ENCODE results near the gene PI4KA. TPM values are rescaled to one million over a fixed set of nuclear protein-coding genes. Genes with fewer than 3 reads are reported as not detected.

PI4KA gene
- total and polyA plus RNA-seq, 2 experiments from 2014 or later: 17.1 to 38.1 TPM

DNA sequence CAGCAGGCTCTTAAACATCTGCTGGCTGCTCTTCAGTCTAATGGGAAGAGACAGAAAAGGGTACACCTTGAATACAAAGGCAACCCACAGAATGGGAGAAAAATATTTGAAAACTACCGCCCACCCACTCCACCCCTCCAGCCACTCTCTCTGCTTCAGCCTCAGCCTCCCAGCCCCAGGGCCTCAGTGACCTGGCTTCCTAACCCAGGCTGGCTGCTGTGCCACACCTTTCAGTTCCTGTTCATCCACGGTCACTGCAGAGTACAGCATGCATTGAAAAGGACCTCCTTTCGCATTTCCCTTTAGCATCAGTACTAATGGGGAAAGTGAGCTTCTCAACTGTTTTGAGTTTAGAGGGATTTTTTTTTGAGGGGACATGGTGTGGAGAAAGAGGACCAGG is 113.5 kb downstream of the PI4KA start (continued):
- TF ChIP-seq EZH2 (IDR thresholded peaks at IDR 0.05; ENCODE audit: low read depth, unreplicated experiment): no peak
- TF ChIP-seq, protein P1, sequence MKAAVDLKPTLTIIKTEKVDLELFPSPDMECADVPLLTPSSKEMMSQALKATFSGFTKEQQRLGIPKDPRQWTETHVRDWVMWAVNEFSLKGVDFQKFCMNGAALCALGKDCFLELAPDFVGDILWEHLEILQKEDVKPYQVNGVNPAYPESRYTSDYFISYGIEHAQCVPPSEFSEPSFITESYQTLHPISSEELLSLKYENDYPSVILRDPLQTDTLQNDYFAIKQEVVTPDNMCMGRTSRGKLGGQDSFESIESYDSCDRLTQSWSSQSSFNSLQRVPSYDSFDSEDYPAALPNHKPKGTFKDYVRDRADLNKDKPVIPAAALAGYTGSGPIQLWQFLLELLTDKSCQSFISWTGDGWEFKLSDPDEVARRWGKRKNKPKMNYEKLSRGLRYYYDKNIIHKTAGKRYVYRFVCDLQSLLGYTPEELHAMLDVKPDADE (IDR thresholded peaks at IDR 0.05): no peak
- TF ChIP-seq JUNB (IDR thresholded peaks at IDR 0.05; ENCODE audit: unreplicated experiment): no peak
- TF ChIP-seq, protein P2, sequence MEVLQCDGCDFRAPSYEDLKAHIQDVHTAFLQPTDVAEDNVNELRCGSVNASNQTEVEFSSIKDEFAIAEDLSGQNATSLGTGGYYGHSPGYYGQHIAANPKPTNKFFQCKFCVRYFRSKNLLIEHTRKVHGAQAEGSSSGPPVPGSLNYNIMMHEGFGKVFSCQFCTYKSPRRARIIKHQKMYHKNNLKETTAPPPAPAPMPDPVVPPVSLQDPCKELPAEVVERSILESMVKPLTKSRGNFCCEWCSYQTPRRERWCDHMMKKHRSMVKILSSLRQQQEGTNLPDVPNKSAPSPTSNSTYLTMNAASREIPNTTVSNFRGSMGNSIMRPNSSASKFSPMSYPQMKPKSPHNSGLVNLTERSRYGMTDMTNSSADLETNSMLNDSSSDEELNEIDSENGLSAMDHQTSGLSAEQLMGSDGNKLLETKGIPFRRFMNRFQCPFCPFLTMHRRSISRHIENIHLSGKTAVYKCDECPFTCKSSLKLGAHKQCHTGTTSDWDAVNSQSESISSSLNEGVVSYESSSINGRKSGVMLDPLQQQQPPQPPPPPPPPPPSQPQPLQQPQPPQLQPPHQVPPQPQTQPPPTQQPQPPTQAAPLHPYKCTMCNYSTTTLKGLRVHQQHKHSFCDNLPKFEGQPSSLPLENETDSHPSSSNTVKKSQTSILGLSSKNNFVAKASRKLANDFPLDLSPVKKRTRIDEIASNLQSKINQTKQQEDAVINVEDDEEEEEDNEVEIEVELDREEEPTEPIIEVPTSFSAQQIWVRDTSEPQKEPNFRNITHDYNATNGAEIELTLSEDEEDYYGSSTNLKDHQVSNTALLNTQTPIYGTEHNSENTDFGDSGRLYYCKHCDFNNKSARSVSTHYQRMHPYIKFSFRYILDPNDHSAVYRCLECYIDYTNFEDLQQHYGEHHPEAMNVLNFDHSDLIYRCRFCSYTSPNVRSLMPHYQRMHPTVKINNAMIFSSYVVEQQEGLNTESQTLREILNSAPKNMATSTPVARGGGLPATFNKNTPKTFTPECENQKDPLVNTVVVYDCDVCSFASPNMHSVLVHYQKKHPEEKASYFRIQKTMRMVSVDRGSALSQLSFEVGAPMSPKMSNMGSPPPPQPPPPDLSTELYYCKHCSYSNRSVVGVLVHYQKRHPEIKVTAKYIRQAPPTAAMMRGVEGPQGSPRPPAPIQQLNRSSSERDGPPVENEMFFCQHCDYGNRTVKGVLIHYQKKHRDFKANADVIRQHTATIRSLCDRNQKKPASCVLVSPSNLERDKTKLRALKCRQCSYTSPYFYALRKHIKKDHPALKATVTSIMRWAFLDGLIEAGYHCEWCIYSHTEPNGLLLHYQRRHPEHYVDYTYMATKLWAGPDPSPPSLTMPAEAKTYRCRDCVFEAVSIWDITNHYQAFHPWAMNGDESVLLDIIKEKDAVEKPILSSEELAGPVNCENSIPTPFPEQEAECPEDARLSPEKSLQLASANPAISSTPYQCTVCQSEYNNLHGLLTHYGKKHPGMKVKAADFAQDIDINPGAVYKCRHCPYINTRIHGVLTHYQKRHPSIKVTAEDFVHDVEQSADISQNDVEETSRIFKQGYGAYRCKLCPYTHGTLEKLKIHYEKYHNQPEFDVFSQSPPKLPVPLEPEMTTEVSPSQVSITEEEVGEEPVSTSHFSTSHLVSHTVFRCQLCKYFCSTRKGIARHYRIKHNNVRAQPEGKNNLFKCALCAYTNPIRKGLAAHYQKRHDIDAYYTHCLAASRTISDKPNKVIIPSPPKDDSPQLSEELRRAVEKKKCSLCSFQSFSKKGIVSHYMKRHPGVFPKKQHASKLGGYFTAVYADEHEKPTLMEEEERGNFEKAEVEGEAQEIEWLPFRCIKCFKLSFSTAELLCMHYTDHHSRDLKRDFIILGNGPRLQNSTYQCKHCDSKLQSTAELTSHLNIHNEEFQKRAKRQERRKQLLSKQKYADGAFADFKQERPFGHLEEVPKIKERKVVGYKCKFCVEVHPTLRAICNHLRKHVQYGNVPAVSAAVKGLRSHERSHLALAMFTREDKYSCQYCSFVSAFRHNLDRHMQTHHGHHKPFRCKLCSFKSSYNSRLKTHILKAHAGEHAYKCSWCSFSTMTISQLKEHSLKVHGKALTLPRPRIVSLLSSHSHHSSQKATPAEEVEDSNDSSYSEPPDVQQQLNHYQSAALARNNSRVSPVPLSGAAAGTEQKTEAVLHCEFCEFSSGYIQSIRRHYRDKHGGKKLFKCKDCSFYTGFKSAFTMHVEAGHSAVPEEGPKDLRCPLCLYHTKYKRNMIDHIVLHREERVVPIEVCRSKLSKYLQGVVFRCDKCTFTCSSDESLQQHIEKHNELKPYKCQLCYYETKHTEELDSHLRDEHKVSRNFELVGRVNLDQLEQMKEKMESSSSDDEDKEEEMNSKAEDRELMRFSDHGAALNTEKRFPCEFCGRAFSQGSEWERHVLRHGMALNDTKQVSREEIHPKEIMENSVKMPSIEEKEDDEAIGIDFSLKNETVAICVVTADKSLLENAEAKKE (CRISPR knock-in tag; IDR thresholded peaks at IDR 0.05): no peak
- no peak for TF ChIP-seq NANOG (IDR thresholded peaks at IDR 0.05; ENCODE audit: borderline replicate concordance)

DNA sequence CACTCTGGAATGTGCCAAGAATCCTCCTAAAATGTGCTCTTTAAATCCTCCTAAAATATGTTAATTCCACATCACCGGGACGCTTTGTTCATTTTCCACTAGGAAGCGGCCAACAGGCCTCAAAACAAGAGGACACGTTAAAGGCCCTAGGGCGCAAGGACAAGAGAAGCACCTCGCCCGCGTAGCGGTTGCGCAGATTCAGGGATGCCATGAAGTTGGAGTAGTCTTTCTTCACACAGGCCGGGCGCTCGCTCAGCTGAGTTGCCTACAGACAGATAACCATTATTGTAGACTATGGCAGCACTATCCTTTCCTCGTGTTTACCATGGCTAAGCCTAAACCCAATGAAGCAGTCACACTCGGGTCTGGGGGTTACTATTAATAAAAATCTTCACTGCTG is 114.2 kb downstream of the PI4KA start:
- Histone ChIP-seq H4K20me1 (replicated peaks; ENCODE audit: insufficient read depth) (no peaks in the 10 kb centered on the region), H3K4me2 (no peak overlapping the region), H3F3A (replicated peaks; ENCODE audit: low read depth) (no peaks in the 10 kb centered on the region), H3K27me3 (ENCODE audit: insufficient read depth) (no peaks in the 10 kb centered on the region), H3K9me2 (ENCODE audit: insufficient read depth) (no peaks in the 10 kb centered on the region), H3K4me3 (no peak overlapping the region), H3K4me1 (ENCODE audit: insufficient read depth) (no peaks in the 10 kb centered on the region), H2AFZ (no peak overlapping the region), H3K27ac (ENCODE audit: low read depth) (no peak overlapping the region; the same call in 1 of the 2 replicates), H3K36me3 (ENCODE audit: insufficient read depth) (no peaks in the 10 kb centered on the region), H3K79me2 (replicated peaks; ENCODE audit: insufficient read depth) (no peaks in the 10 kb centered on the region)
- no peaks in the 10 kb centered on the region for H3K4me1 Mint-ChIP-seq
- DNase-seq (ENCODE audit: low spot score): no peak
- peaks cover 3% of the 10 kb centered on the region for H3K27me3 Mint-ChIP-seq (ENCODE audit: insufficient read depth, low read depth, poor library complexity)
- peaks cover 11% of the 10 kb centered on the region for H3K36me3 Mint-ChIP-seq (ENCODE audit: low read depth)
- 0 out of 3 replicates have a peak, but pooled peaks cover 3% of the 10 kb centered on the region for H3K9me3 Mint-ChIP-seq
- H3K4me3 Mint-ChIP-seq: no peak overlapping the region
- H3K27ac Mint-ChIP-seq: no peak overlapping the region
- no peak for ATAC-seq
- TF ChIP-seq EZH2phosphoT487 (IDR thresholded peaks at IDR 0.05; ENCODE audit: unreplicated experiment) (no peak), POLR2AphosphoS5 (IDR thresholded peaks at IDR 0.05; ENCODE audit: low read depth) (no peak), ZNF114 (CRISPR knock-in tag; IDR thresholded peaks at IDR 0.05) (no peak), NANOG (IDR thresholded peaks at IDR 0.05; ENCODE audit: borderline replicate concordance) (no peak), EZH2 (IDR thresholded peaks at IDR 0.05; ENCODE audit: low read depth, unreplicated experiment) (no peak), JUNB (IDR thresholded peaks at IDR 0.05; ENCODE audit: unreplicated experiment) (no peak), ZNF331 (CRISPR knock-in tag; IDR thresholded peaks at IDR 0.05; ENCODE audit: low read depth) (no peak)
- TF ChIP-seq, protein P3, sequence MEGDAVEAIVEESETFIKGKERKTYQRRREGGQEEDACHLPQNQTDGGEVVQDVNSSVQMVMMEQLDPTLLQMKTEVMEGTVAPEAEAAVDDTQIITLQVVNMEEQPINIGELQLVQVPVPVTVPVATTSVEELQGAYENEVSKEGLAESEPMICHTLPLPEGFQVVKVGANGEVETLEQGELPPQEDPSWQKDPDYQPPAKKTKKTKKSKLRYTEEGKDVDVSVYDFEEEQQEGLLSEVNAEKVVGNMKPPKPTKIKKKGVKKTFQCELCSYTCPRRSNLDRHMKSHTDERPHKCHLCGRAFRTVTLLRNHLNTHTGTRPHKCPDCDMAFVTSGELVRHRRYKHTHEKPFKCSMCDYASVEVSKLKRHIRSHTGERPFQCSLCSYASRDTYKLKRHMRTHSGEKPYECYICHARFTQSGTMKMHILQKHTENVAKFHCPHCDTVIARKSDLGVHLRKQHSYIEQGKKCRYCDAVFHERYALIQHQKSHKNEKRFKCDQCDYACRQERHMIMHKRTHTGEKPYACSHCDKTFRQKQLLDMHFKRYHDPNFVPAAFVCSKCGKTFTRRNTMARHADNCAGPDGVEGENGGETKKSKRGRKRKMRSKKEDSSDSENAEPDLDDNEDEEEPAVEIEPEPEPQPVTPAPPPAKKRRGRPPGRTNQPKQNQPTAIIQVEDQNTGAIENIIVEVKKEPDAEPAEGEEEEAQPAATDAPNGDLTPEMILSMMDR (conservative IDR thresholded peaks at IDR 0.05; ENCODE audit: low read depth in 2 of 2): no peak
- TF ChIP-seq, protein P4, sequence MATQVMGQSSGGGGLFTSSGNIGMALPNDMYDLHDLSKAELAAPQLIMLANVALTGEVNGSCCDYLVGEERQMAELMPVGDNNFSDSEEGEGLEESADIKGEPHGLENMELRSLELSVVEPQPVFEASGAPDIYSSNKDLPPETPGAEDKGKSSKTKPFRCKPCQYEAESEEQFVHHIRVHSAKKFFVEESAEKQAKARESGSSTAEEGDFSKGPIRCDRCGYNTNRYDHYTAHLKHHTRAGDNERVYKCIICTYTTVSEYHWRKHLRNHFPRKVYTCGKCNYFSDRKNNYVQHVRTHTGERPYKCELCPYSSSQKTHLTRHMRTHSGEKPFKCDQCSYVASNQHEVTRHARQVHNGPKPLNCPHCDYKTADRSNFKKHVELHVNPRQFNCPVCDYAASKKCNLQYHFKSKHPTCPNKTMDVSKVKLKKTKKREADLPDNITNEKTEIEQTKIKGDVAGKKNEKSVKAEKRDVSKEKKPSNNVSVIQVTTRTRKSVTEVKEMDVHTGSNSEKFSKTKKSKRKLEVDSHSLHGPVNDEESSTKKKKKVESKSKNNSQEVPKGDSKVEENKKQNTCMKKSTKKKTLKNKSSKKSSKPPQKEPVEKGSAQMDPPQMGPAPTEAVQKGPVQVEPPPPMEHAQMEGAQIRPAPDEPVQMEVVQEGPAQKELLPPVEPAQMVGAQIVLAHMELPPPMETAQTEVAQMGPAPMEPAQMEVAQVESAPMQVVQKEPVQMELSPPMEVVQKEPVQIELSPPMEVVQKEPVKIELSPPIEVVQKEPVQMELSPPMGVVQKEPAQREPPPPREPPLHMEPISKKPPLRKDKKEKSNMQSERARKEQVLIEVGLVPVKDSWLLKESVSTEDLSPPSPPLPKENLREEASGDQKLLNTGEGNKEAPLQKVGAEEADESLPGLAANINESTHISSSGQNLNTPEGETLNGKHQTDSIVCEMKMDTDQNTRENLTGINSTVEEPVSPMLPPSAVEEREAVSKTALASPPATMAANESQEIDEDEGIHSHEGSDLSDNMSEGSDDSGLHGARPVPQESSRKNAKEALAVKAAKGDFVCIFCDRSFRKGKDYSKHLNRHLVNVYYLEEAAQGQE (IDR thresholded peaks at IDR 0.05; ENCODE audit: unreplicated experiment): no peak
